Caco-2 (cell line): ENCODE measurements around the gene GLT1D1. TPM values are rescaled to one million over a fixed set of nuclear protein-coding genes. Genes with fewer than 3 reads are reported as not detected.

Experiments
- BruUV-seq: library from RNA; stranded (reverse); fragments of 400-500 nt; replicated peaks from 2 replicates; lab custom pipeline; 2021; lab: Mats Ljungman, UMichigan
- CTCF ChIA-PET: fragments of 300-600 bp; sonication (Branson Sonifier 250); formaldehyde crosslinking; loops from one replicate; lab custom pipeline; 2022; ENCODE audit warnings: antibody characterized with exemption; lab: Charles Lee
- POLR2A ChIA-PET: fragments of 300-600 bp; sonication (Branson Sonifier 250); formaldehyde crosslinking; loops from one replicate; lab custom pipeline; 2022; ENCODE audit warnings: antibody characterized with exemption; lab: Charles Lee
- DNase-seq, 2 experiments: peaks; one replicate each; pipeline versions ENCODE4 v3.0.0 to v3.0.0-alpha.2; 2020 to 2022
- H3K27me3 ChIP-seq: replicated peaks from 2 replicates; pipeline ENCODE4 v1.6.0; 2011; ENCODE audit warnings: low read length; ENCODE audit not compliant: control insufficient read depth, insufficient read depth
- H3K36me3 ChIP-seq: 2 replicates; pipeline ENCODE4 v1.5.1; 2011; ENCODE audit warnings: low read length; ENCODE audit not compliant: control insufficient read depth, insufficient read depth
- H3K4me1 ChIP-seq: fragments of 250-450 bp; sonication (Bioruptor Pico); 2 replicates; pipeline ENCODE4 v1.5.1; 2020; ENCODE audit warnings: mild to moderate bottlenecking
- H3K4me3 ChIP-seq: 2 replicates; pipeline ENCODE4 v1.5.1; 2011; ENCODE audit warnings: low read depth, mild to moderate bottlenecking, control low read depth, low read length
- H3K9me3 ChIP-seq: fragments of 250-450 bp; sonication (Bioruptor Pico); 2 replicates; pipeline ENCODE4 v1.5.1; 2020; ENCODE audit warnings: mild to moderate bottlenecking, moderate library complexity
- H3K27ac Mint-ChIP-seq: one replicate; pipeline ENCODE4 v1.8.0; 2022; ENCODE audit warnings: mixed read lengths; ENCODE audit not compliant: unreplicated experiment
- H3K27me3 Mint-ChIP-seq: one replicate; pipeline ENCODE4 v1.8.0; 2022; ENCODE audit warnings: mixed read lengths; ENCODE audit not compliant: insufficient read depth, unreplicated experiment
- H3K36me3 Mint-ChIP-seq: one replicate; pipeline ENCODE4 v1.8.0; 2022; ENCODE audit warnings: mild to moderate bottlenecking, mixed read lengths; ENCODE audit not compliant: insufficient read depth, unreplicated experiment
- H3K4me1 Mint-ChIP-seq: one replicate; pipeline ENCODE4 v1.8.0; 2022; ENCODE audit warnings: low read depth, mixed read lengths; ENCODE audit not compliant: unreplicated experiment
- H3K4me3 Mint-ChIP-seq: one replicate; pipeline ENCODE4 v1.8.0; 2022; ENCODE audit warnings: mild to moderate bottlenecking, moderate library complexity, mixed read lengths; ENCODE audit not compliant: unreplicated experiment
- H3K9me3 Mint-ChIP-seq: one replicate; pipeline ENCODE4 v1.8.0; 2022; ENCODE audit warnings: mixed read lengths; ENCODE audit not compliant: unreplicated experiment
- intact Hi-C: fragments of 100-400 bp; cut with micrococcal nuclease; formaldehyde crosslinking; loops from one replicate; pipeline ENCODE4 v1.10.0; 2022; ENCODE audit not compliant: unreplicated experiment
- total RNA-seq: library from RNA; stranded (reverse); gene quantifications from 2 replicates; pipeline ENCODE4 v1.2.3, GENCODE V29; 2022
- TF ChIP-seq, protein P1 (sequence below), 2 experiments: fragments of 200-600 bp in 1 of 2; IDR thresholded peaks; 1 replicate in 1 of 2; 2 replicates in 1 of 2; pipeline versions ENCODE4 v1.5.1 to v1.8.0; 2011 to 2022; ENCODE audit warnings: antibody characterized with exemption in 1 of 2, control low read depth in 1 of 2, inconsistent platforms in 1 of 2, low read depth in 1 of 2, low read length in 1 of 2, mild to moderate bottlenecking in 1 of 2, moderate library complexity in 1 of 2; ENCODE audit not compliant: insufficient read depth in 1 of 2, severe bottlenecking in 1 of 2, unreplicated experiment in 1 of 2

GLT1D1 gene
- total RNA-seq, 1 experiment from 2014 or later = not detected

DNA sequence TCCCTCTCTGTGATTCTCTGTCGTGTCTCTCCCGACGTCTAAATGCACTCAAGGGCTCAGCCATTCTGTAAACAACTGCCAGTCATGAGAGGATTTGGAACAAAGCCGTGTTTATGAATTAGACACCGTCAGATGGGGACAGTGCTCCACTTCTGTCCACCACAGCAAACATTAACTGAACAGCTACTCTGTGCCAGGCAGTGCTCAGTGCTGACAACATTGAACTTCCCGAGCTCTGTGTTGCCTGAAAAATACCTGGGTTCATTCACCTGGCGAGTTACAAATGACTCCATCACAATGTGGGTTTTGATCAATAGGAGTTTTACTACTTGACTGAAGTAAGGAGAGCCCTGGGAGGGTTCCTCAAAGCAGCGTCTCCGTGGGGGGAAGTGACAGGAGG is 139.3 kb downstream of the GLT1D1 start:
- Histone ChIP-seq H3K4me3 (no peak overlapping the region), H3K4me1 (no peaks in the 10 kb centered on the region), H3K36me3 (no peaks in the 10 kb centered on the region), H3K27me3 (no peaks in the 10 kb centered on the region), H3K9me3 (no peaks in the 10 kb centered on the region)
- no peak for DNase-seq
- Mint-ChIP-seq H3K4me1 (no peaks in the 10 kb centered on the region), H3K27ac (no peak overlapping the region), H3K9me3 (no peaks in the 10 kb centered on the region), H3K4me3 (no peak overlapping the region), H3K27me3 (peaks cover 10% of the 10 kb centered on the region), H3K36me3 (no peaks in the 10 kb centered on the region)
- POLR2A ChIA-PET = no interaction called here
- CTCF ChIA-PET = no interaction called here
- BruUV-seq = no TSS peak
- intact Hi-C loops = no loop called here
- TF ChIP-seq, protein P1, sequence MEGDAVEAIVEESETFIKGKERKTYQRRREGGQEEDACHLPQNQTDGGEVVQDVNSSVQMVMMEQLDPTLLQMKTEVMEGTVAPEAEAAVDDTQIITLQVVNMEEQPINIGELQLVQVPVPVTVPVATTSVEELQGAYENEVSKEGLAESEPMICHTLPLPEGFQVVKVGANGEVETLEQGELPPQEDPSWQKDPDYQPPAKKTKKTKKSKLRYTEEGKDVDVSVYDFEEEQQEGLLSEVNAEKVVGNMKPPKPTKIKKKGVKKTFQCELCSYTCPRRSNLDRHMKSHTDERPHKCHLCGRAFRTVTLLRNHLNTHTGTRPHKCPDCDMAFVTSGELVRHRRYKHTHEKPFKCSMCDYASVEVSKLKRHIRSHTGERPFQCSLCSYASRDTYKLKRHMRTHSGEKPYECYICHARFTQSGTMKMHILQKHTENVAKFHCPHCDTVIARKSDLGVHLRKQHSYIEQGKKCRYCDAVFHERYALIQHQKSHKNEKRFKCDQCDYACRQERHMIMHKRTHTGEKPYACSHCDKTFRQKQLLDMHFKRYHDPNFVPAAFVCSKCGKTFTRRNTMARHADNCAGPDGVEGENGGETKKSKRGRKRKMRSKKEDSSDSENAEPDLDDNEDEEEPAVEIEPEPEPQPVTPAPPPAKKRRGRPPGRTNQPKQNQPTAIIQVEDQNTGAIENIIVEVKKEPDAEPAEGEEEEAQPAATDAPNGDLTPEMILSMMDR (IDR thresholded peaks at IDR 0.05; ENCODE audit: insufficient read depth in 1 of 2, low read depth in 1 of 2, low read length in 1 of 2, severe bottlenecking in 1 of 2, unreplicated experiment in 1 of 2) = no peak

DNA sequence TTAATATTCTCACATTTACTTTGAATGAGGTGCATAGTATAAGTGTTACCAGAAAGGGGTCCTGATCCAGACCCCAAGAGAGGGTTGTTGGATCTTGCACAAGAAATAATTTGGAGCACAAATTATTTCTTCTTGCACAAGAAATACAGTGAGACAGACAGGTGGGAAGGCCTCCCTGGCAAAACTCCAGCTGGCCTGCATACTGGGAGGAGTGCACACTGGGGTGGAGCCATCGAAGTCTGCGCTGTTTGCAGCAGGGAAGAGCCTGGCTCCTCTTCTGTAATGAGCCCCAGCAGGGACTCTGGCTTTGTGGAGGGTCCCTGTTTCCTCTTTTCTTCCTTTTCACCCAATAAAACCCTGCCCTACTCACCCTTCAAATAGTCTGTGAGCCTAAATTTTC is 141.6 kb downstream of the GLT1D1 start:
- ChIA-PET POLR2A (no interaction called here), CTCF (no interaction called here)
- no peak for DNase-seq
- H3K4me3 Mint-ChIP-seq = no peak overlapping the region
- H3K4me1 Mint-ChIP-seq = no peaks in the 10 kb centered on the region
- Histone ChIP-seq H3K4me3 (no peak overlapping the region), H3K9me3 (no peaks in the 10 kb centered on the region), H3K4me1 (no peaks in the 10 kb centered on the region), H3K27me3 (no peaks in the 10 kb centered on the region), H3K36me3 (no peaks in the 10 kb centered on the region)
- H3K27me3 Mint-ChIP-seq = peaks cover 3% of the 10 kb centered on the region
- H3K9me3 Mint-ChIP-seq = peaks cover 3% of the 10 kb centered on the region
- BruUV-seq = no TSS peak
- intact Hi-C loops = no loop called here
- no peaks in the 10 kb centered on the region for H3K36me3 Mint-ChIP-seq
- no peak overlapping the region for H3K27ac Mint-ChIP-seq
- TF ChIP-seq, protein P1 (IDR thresholded peaks at IDR 0.05; ENCODE audit: insufficient read depth in 1 of 2, low read depth in 1 of 2, low read length in 1 of 2, severe bottlenecking in 1 of 2, unreplicated experiment in 1 of 2) = no peak

DNA sequence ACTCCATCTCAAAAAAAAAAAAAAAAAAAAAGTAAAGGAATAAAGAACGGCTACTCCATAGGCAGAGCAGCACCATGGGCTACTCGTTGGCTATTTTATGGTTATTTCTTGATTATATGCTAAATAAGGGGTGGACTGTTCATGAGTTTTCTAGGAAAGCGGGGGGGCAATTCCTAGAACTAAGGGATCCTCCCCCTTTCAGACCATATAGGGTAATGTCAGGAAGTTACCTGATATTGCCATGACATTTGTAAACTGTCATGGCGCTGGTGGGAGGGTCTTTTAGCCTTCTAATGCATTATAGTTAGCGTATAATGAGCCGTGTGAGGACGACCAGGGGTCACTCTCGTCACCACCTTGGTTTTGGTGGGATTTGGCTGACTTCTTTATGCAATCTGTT is 142.3 kb downstream of the GLT1D1 start:
- peaks cover 6% of the 10 kb centered on the region for H3K27me3 Mint-ChIP-seq
- ChIA-PET CTCF (no interaction called here), POLR2A (no interaction called here)
- TF ChIP-seq, protein P1 (IDR thresholded peaks at IDR 0.05; ENCODE audit: insufficient read depth in 1 of 2, low read depth in 1 of 2, low read length in 1 of 2, severe bottlenecking in 1 of 2, unreplicated experiment in 1 of 2) = no peak
- Histone ChIP-seq H3K9me3 (no peaks in the 10 kb centered on the region), H3K27me3 (no peaks in the 10 kb centered on the region), H3K36me3 (no peaks in the 10 kb centered on the region), H3K4me1 (no peaks in the 10 kb centered on the region), H3K4me3 (no peak overlapping the region)
- H3K27ac Mint-ChIP-seq = no peak overlapping the region
- H3K4me1 Mint-ChIP-seq = no peaks in the 10 kb centered on the region
- intact Hi-C loops = no loop called here
- no peak for DNase-seq
- no peaks in the 10 kb centered on the region for H3K36me3 Mint-ChIP-seq
- H3K4me3 Mint-ChIP-seq = no peak overlapping the region
- BruUV-seq = no TSS peak
- H3K9me3 Mint-ChIP-seq = peaks cover 9% of the 10 kb centered on the region
